ENCODE data around the gene AGO3. TPM values are rescaled to one million over a fixed set of nuclear protein-coding genes. Genes with fewer than 3 reads are reported as not detected.
"Not testable (repeated sequence)": the region's sequence is repeated elsewhere in the genome, so short reads cannot be mapped to it uniquely, and the experiment has no call there.

Gene AGO3
- 17.5 TPM for total RNA-seq
- long read RNA-seq, full-length matches to known transcripts, result 8 of 20 reads
- long read RNA-seq, partial matches to known transcripts, result 3 of 20 reads
- long read RNA-seq, other reads (novel, unspliced or antisense), result 9 of 20 reads

DNA sequence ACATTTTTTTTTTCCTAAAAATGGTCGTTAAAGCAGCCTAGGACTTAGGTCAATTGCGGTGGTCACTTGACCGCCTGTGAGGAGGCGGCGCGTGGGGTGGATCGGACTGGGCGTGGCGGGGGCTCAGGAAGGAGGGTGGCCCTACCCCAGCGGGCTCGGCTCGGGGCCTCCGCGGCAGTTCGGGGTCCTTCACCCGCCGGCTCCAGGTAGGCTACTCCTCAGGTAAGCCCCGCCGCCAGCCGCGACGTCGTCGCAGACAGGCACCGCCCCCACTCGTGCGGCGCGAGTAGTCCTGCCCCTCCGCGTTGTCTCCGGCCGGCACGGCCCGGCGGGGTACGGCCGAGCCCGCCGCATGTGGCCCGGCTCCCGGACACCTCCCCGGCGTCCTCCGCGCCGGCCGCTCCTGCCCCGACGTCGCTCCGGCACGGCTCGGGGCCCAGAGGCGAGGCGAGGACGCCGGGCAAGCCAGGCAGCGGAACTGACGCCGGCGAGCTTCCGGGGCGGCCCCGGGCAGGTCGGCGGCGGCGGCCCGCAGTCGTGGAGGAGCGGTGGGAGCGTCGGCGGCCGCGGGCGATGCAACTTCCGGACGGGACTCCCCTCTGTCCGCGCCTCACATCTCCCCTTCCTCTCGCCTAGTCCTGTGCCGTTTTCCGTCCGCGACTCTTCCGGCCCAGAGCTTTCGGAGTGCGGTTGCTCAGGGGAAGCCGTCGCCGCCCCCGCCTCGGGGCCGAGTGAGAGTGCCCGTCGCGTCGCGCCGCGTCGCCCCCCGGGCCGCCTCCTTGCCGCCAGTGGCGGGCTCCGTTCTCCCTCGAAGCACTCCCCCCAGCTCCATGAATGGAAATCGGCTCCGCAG, at the start of gene AGO3:
AGO3 (plus strand) TSS at position 513 of the 853 bp plus-strand sequence; CDS start at position 835, 322 bp downstream.
- intact Hi-C loops (cut with DNase I), result loop anchor here (5.0 kb wide), 1 partner anchor 49 kb away; the partner anchor contains the start of gene AGO1
- DNase-seq (ENCODE audit: low spot score), result peak; percentile 94

DNA sequence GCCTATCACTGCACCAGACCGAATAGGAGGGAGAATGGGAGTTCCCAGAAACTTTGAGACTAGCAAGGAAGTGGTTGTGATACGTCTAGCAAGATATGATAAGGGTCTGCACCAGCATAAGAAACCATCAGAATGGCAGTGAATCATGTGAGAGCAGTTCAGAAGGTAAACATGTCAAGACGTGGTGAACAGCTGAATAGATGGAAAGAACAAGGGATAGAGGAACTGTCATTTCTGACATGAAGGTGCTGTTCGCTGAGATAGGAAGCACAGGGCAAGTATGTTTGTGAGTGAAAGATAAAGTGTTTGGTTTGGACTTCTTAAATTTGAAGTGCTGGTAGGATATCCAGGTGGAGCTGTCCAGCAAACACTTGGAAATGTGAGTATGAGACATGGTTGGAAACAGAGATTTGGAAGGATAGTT, 49.0 kb upstream of the AGO3 start:
- intact Hi-C loops (cut with DNase I), result loop anchor here (5.0 kb wide), 1 partner anchor 50 kb away; the partner anchor contains the start of gene AGO3
- DNase-seq (ENCODE audit: low spot score), result no peak

DNA sequence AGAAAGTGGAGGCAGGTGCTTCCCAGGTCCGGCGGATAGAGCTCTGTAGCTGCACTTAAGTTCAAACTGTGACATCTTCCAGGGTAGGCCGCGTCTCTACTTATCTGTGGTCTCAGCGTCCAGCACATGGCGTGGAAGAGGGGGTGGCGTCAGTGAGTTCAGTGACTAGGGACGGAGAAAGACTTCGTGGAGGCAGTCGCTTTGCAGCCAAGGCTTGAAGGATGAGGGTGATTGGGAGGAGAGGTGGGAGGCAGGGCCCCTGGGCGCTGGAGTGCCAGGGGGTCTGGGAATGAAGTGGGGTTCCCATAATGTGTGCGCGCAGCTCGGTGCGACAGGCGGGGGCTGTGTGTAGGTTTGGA, 48.3 kb upstream of the AGO3 start:
- intact Hi-C loops (cut with DNase I), result loop anchor here (5.0 kb wide), 1 partner anchor 50 kb away; the partner anchor contains the start of gene AGO3
- DNase-seq (ENCODE audit: low spot score), result no peak

DNA sequence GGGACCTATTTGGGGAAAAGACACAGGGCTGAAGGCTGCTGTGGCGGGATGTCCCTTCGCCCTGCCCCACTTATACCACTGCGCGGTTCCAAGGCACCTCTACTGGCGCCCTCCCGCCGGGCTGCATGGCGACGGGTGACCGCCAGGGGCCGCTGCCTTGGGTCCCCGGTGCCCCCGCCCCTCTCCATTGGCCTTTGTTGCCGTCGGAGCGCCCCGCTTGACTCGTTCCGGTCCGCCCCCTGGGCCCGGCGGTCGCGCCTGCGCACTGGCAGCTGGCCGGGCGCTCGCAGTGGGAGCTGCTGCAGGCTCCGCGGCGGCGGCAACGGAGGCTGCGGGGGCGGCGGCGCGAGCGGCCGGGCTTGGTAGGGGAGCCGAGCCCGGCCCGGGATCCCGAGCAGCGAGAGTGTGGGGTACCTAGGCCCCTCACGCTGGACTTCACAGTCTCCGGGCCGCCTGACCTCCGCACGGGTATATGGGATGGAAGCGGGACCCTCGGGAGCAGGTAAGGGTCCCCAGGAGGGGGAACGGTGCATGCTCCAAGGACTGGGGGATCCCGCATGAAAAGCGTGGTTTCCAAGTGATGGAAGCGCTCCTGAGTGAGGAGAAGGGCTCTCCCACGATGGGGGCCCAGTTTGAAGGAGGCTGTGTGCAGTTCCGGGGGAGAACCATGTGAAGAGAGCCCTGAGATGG, 47.8 kb upstream of the AGO3 start, which contains the start of gene AGO1:
AGO1 (plus strand) TSS at position 265 of the 690 bp plus-strand sequence; CDS start at position 478, 213 bp downstream.
- DNase-seq (ENCODE audit: low spot score), result peak; percentile 98
- intact Hi-C loops (cut with DNase I), result loop anchor here (5.0 kb wide), 1 partner anchor 49 kb away; the partner anchor contains the start of gene AGO3

DNA sequence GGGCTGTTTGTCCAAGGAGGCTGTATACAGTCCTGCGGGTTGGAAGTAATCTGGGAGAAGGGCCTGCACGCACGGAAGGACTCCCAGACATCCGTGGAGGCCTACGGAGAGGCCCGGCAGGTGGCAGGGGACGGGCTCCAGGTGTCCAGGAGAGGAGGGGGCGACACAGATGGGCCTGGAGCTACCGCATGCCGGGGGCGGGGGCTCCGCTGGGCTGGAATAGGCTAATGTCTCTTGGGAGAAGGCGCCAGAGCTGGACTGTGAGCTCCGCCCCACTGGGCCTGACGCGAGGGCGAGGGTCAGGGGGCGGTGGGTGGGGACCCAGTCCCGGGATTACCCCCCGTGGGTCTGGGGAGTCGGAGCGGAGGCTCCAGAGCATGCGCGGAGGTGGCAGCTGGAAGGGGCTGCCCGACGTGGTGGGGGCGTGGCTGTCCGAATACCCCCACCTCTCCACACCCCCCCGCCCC, 47.2 kb upstream of the AGO3 start:
- intact Hi-C loops (cut with DNase I), result loop anchor here (2.0 to 5.0 kb wide), 2 partner anchors 49 to 205 kb away; partner anchors contain the start of genes ADPRS and AGO3
- DNase-seq (ENCODE audit: low spot score), result no peak

DNA sequence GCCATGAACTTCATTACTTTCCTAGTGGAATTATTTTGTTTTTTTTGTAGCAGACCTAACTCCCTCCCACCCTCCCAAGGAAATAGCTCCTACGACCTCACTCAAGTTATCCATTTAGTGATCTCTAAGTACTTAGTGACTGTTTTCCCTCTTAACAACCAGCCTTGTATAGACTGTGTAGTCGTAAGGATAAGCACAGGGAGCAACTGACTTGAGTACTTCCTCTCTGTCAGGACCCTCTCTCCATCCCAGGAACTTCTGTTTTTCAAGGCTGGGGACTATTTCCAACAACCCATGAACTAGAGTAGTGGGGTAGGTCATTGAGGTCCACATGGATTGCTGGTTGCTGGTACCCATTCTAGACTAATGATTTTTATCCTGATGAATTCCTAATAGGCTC, 46.0 kb upstream of the AGO3 start:
- intact Hi-C loops (cut with DNase I), result loop anchor here (2.0 to 5.0 kb wide), 2 partner anchors 47 to 204 kb away; partner anchors contain the start of genes ADPRS and AGO3
- no peak for DNase-seq (ENCODE audit: low spot score)

DNA sequence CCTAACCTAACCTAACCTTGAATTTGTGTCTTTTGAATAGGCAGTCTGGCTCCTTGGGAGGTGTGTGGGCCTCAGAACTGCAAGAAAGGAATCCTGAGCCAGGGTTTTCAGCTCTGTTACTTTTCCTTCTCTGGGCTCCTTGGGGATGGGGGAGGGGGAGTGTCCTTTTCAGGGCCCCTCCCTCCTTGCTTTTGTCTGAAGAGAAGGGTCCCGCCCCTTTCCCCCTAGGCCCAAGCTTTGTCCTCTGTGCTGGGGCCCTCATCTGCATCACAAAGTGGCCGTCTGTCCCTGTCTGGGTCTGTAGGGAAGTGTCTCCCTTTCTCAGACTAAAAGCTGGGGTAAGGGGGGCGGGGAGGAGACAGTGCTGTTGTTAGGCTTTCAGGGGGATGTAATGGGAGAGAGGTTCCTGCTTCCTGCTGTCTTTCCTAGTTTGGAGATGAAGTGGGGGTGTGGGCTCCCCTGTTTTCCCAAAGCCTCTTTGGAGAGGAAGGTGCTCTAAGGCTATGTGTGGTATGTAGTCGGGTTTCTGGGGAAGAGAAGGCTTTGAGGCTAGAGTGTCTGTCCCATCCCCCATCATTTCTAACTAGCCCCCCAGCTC, 44.8 kb upstream of the AGO3 start:
- intact Hi-C loops (cut with DNase I), result loop anchor here (2.0 kb wide), 1 partner anchor 203 kb away; the partner anchor contains the start of gene ADPRS
- no peak for DNase-seq (ENCODE audit: low spot score)

DNA sequence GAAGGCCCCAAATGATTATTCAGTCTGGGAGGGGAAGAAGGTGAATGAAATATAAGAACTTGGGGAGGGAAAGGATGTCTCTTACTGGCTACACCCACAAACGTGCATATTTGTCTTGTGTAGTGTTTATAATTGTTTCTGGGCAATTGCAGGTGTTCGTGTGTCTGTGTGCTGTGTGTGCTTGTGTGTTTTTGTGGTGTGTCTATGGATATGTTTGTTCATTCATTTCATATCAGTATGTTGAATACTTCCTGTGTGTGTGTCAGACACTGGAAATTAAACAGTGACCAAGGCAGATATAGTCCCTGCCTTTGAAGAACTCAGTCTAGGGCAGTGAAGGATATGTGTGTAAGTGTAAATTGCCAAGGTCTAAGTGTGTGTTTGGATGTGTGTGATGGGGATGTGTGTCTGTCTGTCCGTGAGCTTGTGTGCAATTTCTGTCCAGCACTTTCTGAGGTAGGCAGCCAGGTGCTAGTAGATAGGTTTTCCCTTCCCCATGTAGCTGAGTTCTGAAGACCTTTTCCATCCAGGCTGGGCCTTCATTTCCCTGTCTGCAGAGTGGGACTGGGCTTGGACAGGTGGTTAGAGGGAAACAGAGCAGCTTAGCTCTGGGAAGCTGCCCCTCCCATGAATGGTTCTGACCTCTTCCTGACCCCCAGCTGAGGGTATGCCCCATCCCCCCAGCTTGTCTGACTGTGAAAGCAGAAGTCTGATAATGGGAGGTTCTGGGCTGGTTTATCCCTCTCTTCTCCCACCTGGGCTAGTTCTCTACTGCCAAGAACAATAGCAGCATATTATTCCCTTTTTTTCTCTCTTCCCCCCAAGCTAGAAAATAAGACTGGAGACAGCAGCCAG, 44.1 kb upstream of the AGO3 start:
- intact Hi-C loops (cut with DNase I), result no loop called here
- no peak for DNase-seq (ENCODE audit: low spot score)

DNA sequence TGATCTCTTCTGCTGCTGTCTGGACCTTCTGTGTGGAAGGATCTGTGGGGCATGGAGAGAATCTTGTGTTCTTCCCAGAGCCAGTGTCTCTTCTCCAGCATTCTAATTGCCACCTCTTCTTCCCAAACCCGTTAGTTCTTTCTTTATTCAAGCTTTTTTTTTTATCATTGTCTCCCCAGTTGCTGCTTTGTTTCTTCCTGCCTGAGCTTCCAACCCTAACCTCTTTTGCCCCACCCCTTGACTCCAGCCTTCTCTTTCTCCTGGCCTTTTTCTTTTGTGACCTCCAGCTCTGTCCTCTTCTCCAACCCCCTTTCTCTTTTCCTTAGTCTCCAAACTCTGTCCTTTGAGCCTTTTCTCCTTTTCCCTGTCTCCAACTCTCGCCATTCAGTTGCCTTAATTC, 43.4 kb upstream of the AGO3 start:
- intact Hi-C loops (cut with DNase I), result no loop called here

DNA sequence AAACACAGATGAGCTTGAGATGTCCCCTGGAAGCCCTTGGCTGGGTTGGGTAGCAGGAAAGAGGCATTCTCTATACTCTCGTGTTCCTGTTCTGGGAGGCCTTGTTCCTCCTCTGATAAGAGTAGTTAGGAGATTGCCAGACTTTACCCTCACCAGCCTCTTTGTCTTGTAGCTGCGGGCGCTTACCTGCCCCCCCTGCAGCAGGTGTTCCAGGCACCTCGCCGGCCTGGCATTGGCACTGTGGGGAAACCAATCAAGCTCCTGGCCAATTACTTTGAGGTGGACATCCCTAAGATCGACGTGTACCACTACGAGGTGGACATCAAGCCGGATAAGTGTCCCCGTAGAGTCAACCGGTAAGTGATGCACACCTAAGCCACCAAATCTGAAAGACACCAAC, 42.6 kb upstream of the AGO3 start:
- intact Hi-C loops (cut with DNase I), result no loop called here
- no peak for DNase-seq (ENCODE audit: low spot score)

More for the DNA sequence above, 43.4 kb upstream of the AGO3 start:
- DNase-seq (ENCODE audit: low spot score), result no peak

DNA sequence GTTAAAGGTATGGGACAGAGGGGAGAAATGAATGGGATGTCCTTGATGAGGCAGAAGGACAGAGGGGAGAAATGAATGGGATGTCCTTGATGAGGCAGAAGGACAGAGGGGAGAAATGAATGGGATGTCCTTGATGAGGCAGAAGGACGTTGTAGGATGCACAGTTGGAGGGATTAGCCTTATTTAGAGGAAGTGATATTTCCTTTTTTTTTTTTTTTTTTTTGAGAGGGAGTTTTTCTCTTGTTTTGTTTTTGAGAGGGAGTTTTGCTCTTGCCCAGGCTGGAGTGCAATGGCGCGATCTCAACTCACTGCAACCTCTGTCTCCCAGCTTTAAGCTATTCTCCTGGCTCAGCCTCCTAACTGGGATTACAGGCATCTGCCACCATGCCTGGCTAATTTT, 41.9 kb upstream of the AGO3 start:
- DNase-seq (ENCODE audit: low spot score); intact Hi-C loops (cut with DNase I): not testable (repeated sequence)

DNA sequence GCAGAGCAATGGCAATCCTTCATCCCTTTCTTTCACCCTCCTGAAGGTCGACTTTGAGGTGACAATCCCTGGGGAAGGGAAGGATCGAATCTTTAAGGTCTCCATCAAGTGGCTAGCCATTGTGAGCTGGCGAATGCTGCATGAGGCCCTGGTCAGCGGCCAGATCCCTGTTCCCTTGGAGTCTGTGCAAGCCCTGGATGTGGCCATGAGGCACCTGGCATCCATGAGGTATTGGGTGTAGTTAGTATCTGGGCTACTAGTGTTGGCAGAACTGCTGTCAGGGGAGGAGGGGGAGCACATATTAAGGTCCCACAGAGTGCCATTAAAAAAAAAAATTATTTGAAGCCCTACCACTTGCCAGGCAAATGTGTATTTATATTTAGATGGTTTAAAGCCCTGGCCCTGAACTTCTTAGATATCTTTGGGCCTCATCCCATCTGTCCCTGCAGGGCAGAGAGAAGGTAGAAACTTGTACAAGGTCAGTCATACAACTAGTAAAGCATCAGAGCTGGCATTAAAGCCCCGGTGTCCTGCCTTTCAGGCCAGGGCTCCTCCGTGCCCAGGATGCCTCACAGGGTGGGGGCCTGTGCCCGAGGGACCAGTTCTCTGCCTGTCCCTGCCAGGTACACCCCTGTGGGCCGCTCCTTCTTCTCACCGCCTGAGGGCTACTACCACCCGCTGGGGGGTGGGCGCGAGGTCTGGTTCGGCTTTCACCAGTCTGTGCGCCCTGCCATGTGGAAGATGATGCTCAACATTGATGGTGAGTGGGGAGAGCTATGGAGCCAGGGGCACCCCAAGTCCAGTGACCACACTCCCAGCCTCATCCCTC, 37.6 kb upstream of the AGO3 start:
- intact Hi-C loops (cut with DNase I), result no loop called here
- DNase-seq (ENCODE audit: low spot score), result no peak

DNA sequence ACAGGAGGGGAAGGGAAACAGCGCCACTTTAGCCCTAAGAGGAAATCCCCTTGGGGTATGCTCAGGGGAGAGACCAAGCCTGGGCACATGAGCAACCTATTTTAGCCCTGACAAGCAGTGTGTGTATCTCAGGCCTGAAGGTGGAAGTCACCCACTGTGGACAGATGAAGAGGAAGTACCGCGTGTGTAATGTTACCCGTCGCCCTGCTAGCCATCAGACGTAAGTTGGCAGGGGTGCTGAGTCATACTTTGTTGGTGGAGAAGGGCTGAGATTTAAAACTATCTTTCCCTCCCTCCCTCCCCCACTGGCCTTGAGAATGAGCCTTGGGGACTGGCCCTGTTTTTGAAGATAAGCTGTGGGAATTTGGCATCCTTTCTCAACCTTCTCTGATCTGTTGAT, 36.7 kb upstream of the AGO3 start:
- peak; percentile 80 for DNase-seq (ENCODE audit: low spot score)

DNA sequence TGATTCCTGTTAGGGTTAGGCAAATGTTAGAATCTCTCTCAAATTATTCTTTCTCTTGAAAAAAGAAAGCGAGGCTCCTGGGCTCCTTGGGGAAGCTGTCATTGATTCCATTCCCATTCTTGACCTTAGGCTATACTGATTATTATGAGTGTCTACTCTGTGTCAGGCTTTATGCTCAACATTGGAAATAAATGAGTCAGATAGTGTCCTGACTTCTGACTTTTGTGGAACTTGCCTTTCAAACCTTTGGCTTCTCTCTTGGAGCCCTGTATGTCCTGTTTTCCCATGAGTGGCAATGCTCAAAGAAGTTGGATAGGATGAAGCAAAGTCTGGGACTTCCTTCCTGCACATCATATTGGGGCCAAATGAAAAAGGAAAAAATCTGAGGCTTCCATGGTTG, 36.2 kb upstream of the AGO3 start:
- intact Hi-C loops (cut with DNase I), result no loop called here
- DNase-seq (ENCODE audit: low spot score), result no peak

More for the DNA sequence above, 36.7 kb upstream of the AGO3 start:
- intact Hi-C loops (cut with DNase I), result no loop called here

DNA sequence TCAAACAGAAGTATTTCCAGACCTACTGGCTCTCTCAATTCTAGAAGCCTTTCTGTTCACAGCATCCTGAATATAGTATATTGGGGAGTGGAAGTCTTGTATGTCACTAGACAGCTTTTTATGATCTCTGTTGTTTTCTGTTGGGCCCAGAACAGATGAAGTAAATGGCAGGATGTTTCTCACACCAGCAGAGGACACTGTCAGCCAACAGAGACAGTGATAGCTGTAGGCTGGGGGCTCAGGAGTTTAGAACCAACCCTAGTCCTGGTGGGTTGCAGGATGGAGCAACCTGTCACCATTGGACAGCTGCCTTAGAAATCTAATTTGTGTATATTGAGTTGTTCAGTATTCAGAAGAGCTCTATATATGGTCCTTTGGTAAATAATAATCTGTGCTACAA, 31.0 kb upstream of the AGO3 start:
- intact Hi-C loops (cut with DNase I), result no loop called here
- no peak for DNase-seq (ENCODE audit: low spot score)

DNA sequence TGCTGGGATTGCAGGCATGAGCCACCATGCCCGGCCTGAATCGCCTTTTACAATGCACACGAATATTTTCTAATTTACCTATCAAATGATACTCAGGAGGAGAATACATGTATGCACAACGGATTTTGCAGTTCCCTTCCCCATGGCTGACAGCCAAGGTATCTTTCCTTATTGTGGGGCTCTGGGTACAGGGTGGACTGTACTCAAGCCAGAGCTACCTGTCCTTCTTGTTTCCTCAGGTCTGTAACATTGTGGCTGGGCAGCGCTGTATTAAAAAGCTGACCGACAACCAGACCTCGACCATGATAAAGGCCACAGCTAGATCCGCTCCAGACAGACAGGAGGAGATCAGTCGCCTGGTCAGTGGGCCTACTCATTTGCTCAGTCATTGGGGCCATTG, 29.7 kb upstream of the AGO3 start:
- intact Hi-C loops (cut with DNase I), result no loop called here
- no peak for DNase-seq (ENCODE audit: low spot score)

DNA sequence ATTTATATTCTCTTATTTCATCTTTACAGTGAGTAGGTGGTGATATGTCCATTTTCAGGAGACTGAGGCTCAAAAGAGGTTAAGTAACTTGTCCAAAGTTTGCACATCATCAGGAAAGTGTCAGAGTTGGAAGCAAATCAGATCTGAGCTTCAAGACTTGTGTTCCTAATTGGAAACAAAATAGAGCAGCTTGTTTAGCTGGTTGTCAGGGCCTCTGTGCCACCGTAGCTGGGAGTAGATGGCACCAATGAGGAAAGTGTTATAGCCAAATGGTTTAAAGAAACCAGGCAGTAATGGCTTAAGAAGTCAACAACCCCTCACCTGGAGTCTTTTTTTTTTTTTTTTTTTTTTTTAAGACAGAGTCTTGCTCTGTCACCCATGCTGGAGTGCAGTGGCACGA, 28.2 kb upstream of the AGO3 start:
- no peak for DNase-seq (ENCODE audit: low spot score)
- intact Hi-C loops (cut with DNase I), result no loop called here

DNA sequence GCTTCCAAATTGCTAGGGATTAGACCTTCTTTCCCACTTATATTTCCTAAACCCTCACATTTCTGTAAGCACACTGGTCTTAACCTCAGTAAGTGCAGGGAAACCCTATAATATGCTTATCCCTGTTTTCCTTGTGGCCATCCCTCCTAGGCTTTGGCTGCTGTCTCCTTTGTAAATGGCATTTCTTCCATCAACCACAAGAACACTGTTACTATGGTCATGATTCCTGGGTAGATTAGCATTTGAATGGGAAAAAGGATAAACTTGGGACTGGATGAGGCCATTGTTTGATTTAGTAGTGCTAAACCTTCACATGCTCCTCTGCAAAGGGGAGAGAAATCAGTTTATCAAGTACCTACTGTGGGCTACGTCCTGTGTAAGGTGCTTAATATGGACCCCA, 16.2 kb upstream of the AGO3 start:
- DNase-seq (ENCODE audit: low spot score), result no peak
- intact Hi-C loops (cut with DNase I), result no loop called here

All from cardiac septum (tissue), 1 donor.